HepG2 (cell line): Measurements from ENCODE around the gene ABCC3. TPM values are rescaled to one million over a fixed set of nuclear protein-coding genes. Genes with fewer than 3 reads are reported as not detected.

Experiments used
- AFF4 ChIP-seq: sonication (generic); formaldehyde crosslinking; IDR thresholded peaks from 2 replicates; pipeline ENCODE4 v1.4.0; 2020; ENCODE audit warnings: missing genetic modification reagents
- CEBPZ ChIP-seq: IDR thresholded peaks from 2 replicates; pipeline ENCODE4 v1.6.1; 2012; ENCODE audit warnings: low read length, improper control_type of control experiment
- FIP1L1 ChIP-seq: fragments of 200-400 bp; formaldehyde crosslinking; IDR thresholded peaks from 2 replicates; pipeline ENCODE4 v1.6.1; 2018; ENCODE audit warnings: low read depth, mild to moderate bottlenecking, low read length, moderate library complexity, borderline replicate concordance; ENCODE audit not compliant: insufficient read depth
- FOXP4 ChIP-seq: sonication (generic); formaldehyde crosslinking; IDR thresholded peaks from 2 replicates; pipeline ENCODE4 v1.4.0; 2020; ENCODE audit warnings: missing genetic modification reagents
- HNF1B ChIP-seq: sonication (generic); formaldehyde crosslinking; IDR thresholded peaks from 2 replicates; pipeline ENCODE4 v1.5.1; 2020; ENCODE audit warnings: mild to moderate bottlenecking, moderate library complexity, missing genetic modification reagents
- NFE2 ChIP-seq: sonication (generic); formaldehyde crosslinking; IDR thresholded peaks from 2 replicates; pipeline ENCODE4 v1.4.0; 2020; ENCODE audit warnings: missing genetic modification reagents
- PHB2 ChIP-seq: fragments of 450-650 bp; IDR thresholded peaks from 2 replicates; pipeline ENCODE4 v1.6.1; 2018; ENCODE audit not compliant: partially characterized antibody
- SAFB2 ChIP-seq: sonication (generic); formaldehyde crosslinking; IDR thresholded peaks from 2 replicates; pipeline ENCODE4 v1.5.1; 2020; ENCODE audit warnings: missing genetic modification reagents, low read depth, mild to moderate bottlenecking, borderline replicate concordance
- SNAPC5 ChIP-seq: sonication (generic); formaldehyde crosslinking; IDR thresholded peaks from 2 replicates; pipeline ENCODE4 v1.8.1; 2023; ENCODE audit warnings: mild to moderate bottlenecking, missing genetic modification reagents, borderline replicate concordance
- SOX5 ChIP-seq: IDR thresholded peaks from 2 replicates; pipeline ENCODE4 v1.6.1; 2016; ENCODE audit warnings: borderline replicate concordance
- TFE3 ChIP-seq: IDR thresholded peaks from 2 replicates; pipeline ENCODE4 v1.6.1; 2016
- ZGPAT ChIP-seq: IDR thresholded peaks from 2 replicates; pipeline ENCODE4 v1.6.1; 2016; ENCODE audit warnings: mild to moderate bottlenecking
- ZNF264 ChIP-seq: sonication (generic); formaldehyde crosslinking; IDR thresholded peaks from 2 replicates; pipeline ENCODE4 v1.4.0; 2020; ENCODE audit warnings: missing genetic modification reagents
- polyA plus RNA-seq, 8 experiments: library from polyadenylated mRNA; depleted of rRNA in 3 of 8; stranded (reverse) in 7 of 8; unstranded in 1 of 8; fragments of >200 nt; fragmentation: Illumina TruSeq in 4 of 8; extraction: Trizol in 4 of 8; gene quantifications; 2 replicates each; pipeline versions ENCODE4 v1.2.1 to v1.2.3, GENCODE V29; 2011 to 2016; ENCODE audit warnings: low read depth in 4 of 8, missing spikeins in 1 of 8, mixed read lengths in 1 of 8; ENCODE audit not compliant: insufficient read depth in 1 of 8
- total RNA-seq, 5 experiments: library from RNA; depleted of rRNA; stranded (reverse); fragments of >200 nt; fragmentation: Illumina TruSeq; extraction: Trizol; gene quantifications; 2 replicates each; pipeline ENCODE4 v1.2.3, GENCODE V29; 2016; ENCODE audit warnings: low read depth in 1 of 5

ABCC3 gene
- total and polyA plus RNA-seq, 2 of the 13 experiments (the other 11 are each of a cell fraction or from before 2014, with no cell fraction given), result 25.2 to 50.7 TPM

- TF ChIP-seq HNF1B, result peak; percentile 66; the same call in 1 of the 2 replicates
- TF ChIP-seq AFF4 (CRISPR knock-in tag), result peak; percentile 28; the same call in 1 of the 2 replicates
- TF ChIP-seq FIP1L1, result no peak
- peak; percentile 68 for TF ChIP-seq FOXP4 (CRISPR knock-in tag)
- TF ChIP-seq SAFB2 (CRISPR knock-in tag), result no peak
- 0 out of 2 replicates have a peak, but pooled peaks have one; percentile 41 for TF ChIP-seq ZNF264
- peak; percentile 47 for TF ChIP-seq TFE3 (CRISPR knock-in tag)
- TF ChIP-seq SOX5 (CRISPR knock-in tag), result peak; percentile 64; the same call in 1 of the 2 replicates
- TF ChIP-seq PHB2, result no peak
- TF ChIP-seq SNAPC5, result peak; percentile 22; the same call in 1 of the 2 replicates
- TF ChIP-seq CEBPZ, result no peak
- TF ChIP-seq NFE2 (CRISPR knock-in tag), result peak; percentile 99
- TF ChIP-seq ZGPAT (CRISPR knock-in tag), result peak; percentile 71
These were observed 27.2 kb downstream of the ABCC3 start (continued) for GRCh38 chr17:50661795-50662391.
